ENCODE data around the gene RAB6B. TPM values are rescaled to one million over a fixed set of nuclear protein-coding genes. Genes with fewer than 3 reads are reported as not detected.

RAB6B gene
- total and polyA plus RNA-seq, 2 of the 8 experiments (the other 6 are each of a cell fraction or from before 2014, with no cell fraction given), result 7.9 to 15.6 TPM

DNA sequence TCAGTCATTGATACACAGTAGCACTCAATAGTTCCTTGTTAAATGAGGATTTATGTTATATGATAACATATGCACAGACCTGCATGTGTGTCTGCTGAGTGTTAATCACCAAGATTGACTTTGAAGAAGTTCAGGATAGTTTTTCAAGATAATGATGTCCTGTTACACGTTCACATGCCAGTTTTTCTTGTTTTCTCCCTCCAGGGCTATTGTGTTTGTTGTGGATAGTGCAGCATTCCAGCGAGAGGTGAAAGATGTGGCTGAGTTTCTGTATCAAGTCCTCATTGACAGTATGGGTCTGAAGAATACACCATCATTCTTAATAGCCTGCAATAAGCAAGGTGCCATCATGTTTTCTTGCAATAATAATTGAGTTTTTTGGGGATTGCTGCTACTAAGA is 80.3 kb downstream of the RAB6B start:
- peaks cover 2% of the 10 kb centered on the region; the same call in 1 of the 2 replicates for H3K79me1 ChIP-seq (ENCODE audit: low read depth, low read length)
- TF ChIP-seq EP300 (IDR thresholded peaks at IDR 0.05; ENCODE audit: borderline replicate concordance in 1 of 2, low read depth in 2 of 2, low read length in 2 of 2) (no peak), JUN (IDR thresholded peaks at IDR 0.05; ENCODE audit: low read depth, low read length) (no peak), CBX5 (IDR thresholded peaks at IDR 0.05; ENCODE audit: low read depth, low read length) (no peak), SIRT6 (IDR thresholded peaks at IDR 0.05; ENCODE audit: low read length) (no peak), SIN3A (conservative IDR thresholded peaks at IDR 0.05 in 1 of 2, IDR thresholded peaks at IDR 0.05 in 1 of 2; ENCODE audit: low read depth in 1 of 2, low read length in 2 of 2) (no peak), ZNF274 (IDR thresholded peaks at IDR 0.05; ENCODE audit: borderline replicate concordance, extremely low read depth, low read length) (no peak), BRCA1 (IDR thresholded peaks at IDR 0.05; ENCODE audit: low read depth, low read length) (no peak)
- H4K20me1 ChIP-seq (replicated peaks in 1 of 2; ENCODE audit: control insufficient read depth in 1 of 2, insufficient read depth in 2 of 2, low read length in 2 of 2), result no peaks in the 10 kb centered on the region
- no peak overlapping the region for H3K18ac ChIP-seq (ENCODE audit: extremely low read depth, low read length)
- H3K27ac ChIP-seq (ENCODE audit: low read depth, low read length), result no peak overlapping the region
- H3K56ac ChIP-seq (replicated peaks; ENCODE audit: insufficient read length, low read depth, low read length), result no peak overlapping the region
- H2BK120ac ChIP-seq (replicated peaks; ENCODE audit: low read depth, low read length), result no peak overlapping the region
- H2BK12ac ChIP-seq (ENCODE audit: low read depth, low read length), result no peak overlapping the region
- H2BK15ac ChIP-seq (ENCODE audit: low read length), result no peak overlapping the region
- ChIA-PET POLR2A (ENCODE audit: partially characterized antibody) (no interaction called here), CTCF (ENCODE audit: partially characterized antibody) (interaction anchor here (1.6 kb wide), 1 partner anchor 17 kb away, joined by 5 read pairs; no protein-coding TSS in a partner anchor)
- H3K23me2 ChIP-seq (ENCODE audit: low read depth, low read length), result no peaks in the 10 kb centered on the region
- H2AFZ ChIP-seq (ENCODE audit: low read length), result no peak overlapping the region
- no peak overlapping the region for H2BK5ac ChIP-seq (ENCODE audit: low read depth, low read length)
- H2BK20ac ChIP-seq (ENCODE audit: low read length), result no peak overlapping the region
- peaks cover 11 to 60% (median 34%) of the 10 kb centered on the region in 4 experiments for H3K36me3 ChIP-seq (ENCODE audit: control insufficient read depth in 2 of 4, insufficient read depth in 4 of 4, low read length in 3 of 4)
- DNase-seq (ENCODE audit: low read depth in 1 of 2, low spot score in 2 of 2) (no peak), FAIRE-seq (no peak)
- H3K79me2 ChIP-seq (ENCODE audit: control insufficient read depth in 1 of 2, insufficient read depth in 2 of 2, low read length in 2 of 2), result no peaks in the 10 kb centered on the region
- no peak overlapping the region for H2AK5ac ChIP-seq (ENCODE audit: low read depth, low read length)
- H3K4me2 ChIP-seq (ENCODE audit: insufficient read depth in 1 of 2, low read depth in 2 of 2, low read length in 2 of 2), result no peak overlapping the region
- no peak overlapping the region for H3K4me3 ChIP-seq (ENCODE audit: extremely low read depth in 1 of 4, insufficient read depth in 2 of 4, low read depth in 3 of 4, low read length in 4 of 4)
- no peaks in the 10 kb centered on the region for H3K9me3 ChIP-seq (ENCODE audit: insufficient read depth in 2 of 2, low read depth in 1 of 2, low read length in 1 of 2)
- no peak overlapping the region for H4K8ac ChIP-seq (ENCODE audit: extremely low read depth, insufficient read depth, low read length)
- H3K9ac ChIP-seq (replicated peaks in 1 of 4; ENCODE audit: extremely low read depth in 1 of 4, low read depth in 3 of 4, low read length in 3 of 4), result no peak overlapping the region
- no peak overlapping the region for H3K4ac ChIP-seq (replicated peaks; ENCODE audit: insufficient read length, low read depth, low read length)
- WGBS, 2 experiments (ENCODE audit: extremely low coverage in 1 of 2, insufficient coverage in 1 of 2, insufficient read length in 1 of 2, insufficient replicate concordance in 2 of 2, low coverage in 1 of 2, low lambda C conversion rate in 2 of 2, missing lambda C conversion rate in 1 of 2), result 93% methylated on average over 2 of the region's 2 CpGs; no CpG with 5 or more reads in 1 of the 2 experiments
- no peak overlapping the region for H4K91ac ChIP-seq (replicated peaks; ENCODE audit: insufficient read length, low read length)
- H3K4me1 ChIP-seq (replicated peaks in 1 of 4; ENCODE audit: control insufficient read depth in 3 of 4, insufficient read depth in 4 of 4, low read length in 3 of 4), result no peaks in the 10 kb centered on the region
- no peak overlapping the region for H3K23ac ChIP-seq (ENCODE audit: insufficient read length)
- H3K14ac ChIP-seq (ENCODE audit: insufficient read length), result no peak overlapping the region
- H4K5ac ChIP-seq (ENCODE audit: insufficient read length, low read depth, low read length), result no peak overlapping the region
- no peaks in the 10 kb centered on the region for H3K27me3 ChIP-seq (replicated peaks in 1 of 4; ENCODE audit: control insufficient read depth in 3 of 4, extremely low read depth in 1 of 4, insufficient read depth in 3 of 4, low read length in 3 of 4)

All from H1 (cell line).